ENCODE measurements around the gene AKT3.
"Not testable (repeated sequence)": the region's sequence is repeated elsewhere in the genome, so short reads cannot be mapped to it uniquely, and the experiment has no call there.

Gene AKT3

GRCh38 chr1:243639027-243639658, 210.9 kb downstream of the AKT3 start:
- DNase-seq (ENCODE audit: insufficient read length, low spot score) (no peak), FAIRE-seq (no peak)

GRCh38 chr1:243638186-243638585, 211.9 kb downstream of the AKT3 start:
- DNase-seq (ENCODE audit: insufficient read length, low spot score) (no peak), FAIRE-seq (no peak)

DNA sequence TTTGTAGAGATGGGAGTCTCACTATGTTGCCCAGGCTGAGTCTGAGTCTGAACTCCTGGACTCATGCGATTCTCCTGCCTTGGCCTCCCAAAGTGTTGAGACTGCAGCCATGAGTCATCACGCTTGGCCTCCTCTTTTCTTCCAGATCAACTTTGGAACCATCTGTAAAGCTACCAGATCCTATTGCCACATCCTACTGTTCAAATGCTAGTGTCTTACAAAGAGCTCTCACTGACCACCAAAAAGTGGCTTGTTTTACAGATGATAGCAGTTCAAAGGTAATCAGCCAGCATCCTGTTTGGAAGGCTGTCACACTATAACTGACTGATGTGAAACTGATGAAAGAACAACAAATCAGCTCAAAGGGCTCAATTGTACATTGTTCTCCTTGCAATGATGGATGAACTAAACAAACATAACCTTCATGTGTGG, 221.6 kb downstream of the AKT3 start:
- DNase-seq (ENCODE audit: insufficient read length, low spot score) (no peak), FAIRE-seq (no peak)

DNA sequence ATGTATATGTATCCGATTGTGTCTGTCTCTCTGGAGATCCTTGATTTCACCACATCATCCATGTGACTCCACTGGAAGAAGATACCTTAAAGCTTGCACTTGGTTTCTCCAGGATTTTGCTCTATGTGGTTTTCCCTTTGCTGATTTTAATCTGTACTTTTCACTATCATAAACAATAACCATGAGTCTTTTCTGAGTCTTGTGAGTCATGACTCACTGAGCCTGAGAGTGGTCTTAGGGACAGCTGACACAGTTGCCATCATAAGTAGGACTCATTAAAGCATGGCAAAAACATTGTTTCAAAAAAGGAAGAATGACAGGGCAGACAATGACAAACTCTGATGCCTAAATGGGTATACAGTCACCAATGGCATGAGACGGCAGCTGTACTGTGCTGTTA, 226.2 kb downstream of the AKT3 start:
- FAIRE-seq (no peak), DNase-seq (ENCODE audit: insufficient read length, low spot score) (no peak)

- DNase-seq (ENCODE audit: insufficient read length, low spot score), result no peak
- no peak for FAIRE-seq
These were observed 228.1 kb downstream of the AKT3 start for GRCh38 chr1:243621973-243622372.

DNA sequence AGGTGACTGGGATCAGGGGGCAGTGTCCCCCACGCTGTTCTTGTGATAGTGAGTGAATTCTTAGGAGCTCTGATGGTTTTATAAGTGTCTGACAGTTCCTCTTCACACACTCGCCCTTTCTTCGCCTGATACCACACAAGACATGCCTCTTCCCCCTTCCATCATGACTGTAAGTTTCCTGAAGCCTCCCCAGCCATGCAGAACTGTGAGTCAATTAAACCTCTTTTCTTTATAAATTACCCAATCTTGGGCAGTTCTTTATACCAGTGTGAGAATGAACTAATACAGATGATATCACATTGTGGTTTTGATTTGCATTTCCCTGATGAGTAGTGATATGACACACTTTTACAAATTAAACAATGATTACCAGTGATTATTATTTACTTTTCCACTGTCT, 229.9 kb downstream of the AKT3 start:
- DNase-seq (ENCODE audit: insufficient read length, low spot score) (no peak), FAIRE-seq (no peak)

GRCh38 chr1:243609698-243610097, 240.3 kb downstream of the AKT3 start:
- DNase-seq (ENCODE audit: insufficient read length, low spot score) (no peak), FAIRE-seq (no peak)

DNA sequence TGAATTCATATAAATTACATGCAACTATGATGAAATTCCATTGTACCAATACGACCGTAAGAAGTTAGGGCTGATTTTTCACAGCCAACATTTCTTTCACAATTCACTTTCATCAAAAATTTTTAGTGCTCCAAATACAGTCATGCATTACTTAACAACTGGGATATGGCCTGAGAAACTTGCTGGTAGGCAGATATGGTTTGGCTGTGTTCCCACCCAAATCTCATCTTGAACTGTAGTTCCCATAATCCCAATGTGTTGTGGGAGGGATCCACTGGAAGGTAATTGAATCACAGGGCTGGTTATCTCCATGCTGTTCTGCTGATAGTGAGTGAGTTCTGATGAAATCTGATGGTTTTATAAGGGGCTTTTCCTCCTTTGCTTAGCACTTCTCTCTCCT, 244.4 kb downstream of the AKT3 start:
- FAIRE-seq (no peak), DNase-seq (ENCODE audit: insufficient read length, low spot score) (no peak)

- no peak for DNase-seq (ENCODE audit: insufficient read length, low spot score)
- no peak for FAIRE-seq
These were observed 248.3 kb downstream of the AKT3 start for GRCh38 chr1:243601720-243602119.

DNA sequence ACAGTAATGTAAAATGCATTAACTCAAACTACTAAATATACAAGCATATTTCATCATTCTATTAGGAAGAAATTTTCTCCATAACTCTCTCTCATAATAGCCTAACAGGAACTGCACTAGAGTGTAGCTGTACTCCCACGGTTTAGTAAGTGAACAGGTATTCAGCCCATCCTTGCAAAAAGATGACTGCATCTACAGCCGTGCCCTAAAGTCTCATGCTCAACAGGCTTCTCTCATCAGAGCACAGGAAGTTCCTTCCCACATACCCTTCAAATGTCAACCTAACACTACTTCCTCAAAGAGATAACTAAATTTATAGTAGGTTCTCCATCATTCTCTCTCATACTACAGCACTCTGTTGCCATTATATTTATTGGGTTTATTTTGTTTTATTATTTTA, 251.6 kb downstream of the AKT3 start:
- peak; percentile 34 for DNase-seq (ENCODE audit: insufficient read length, low spot score)
- FAIRE-seq, result peak; percentile 38

GRCh38 chr1:243597383-243597782, 252.7 kb downstream of the AKT3 start:
- DNase-seq (ENCODE audit: insufficient read length, low spot score), result no peak

GRCh38 chr1:243596431-243597062, 253.5 kb downstream of the AKT3 start:
- FAIRE-seq (peak; percentile 48), DNase-seq (ENCODE audit: insufficient read length, low spot score) (peak; percentile 45)

More at GRCh38 chr1:243597383-243597782, 252.7 kb downstream of the AKT3 start:
- no peak for FAIRE-seq

- FAIRE-seq (no peak), DNase-seq (ENCODE audit: insufficient read length, low spot score) (no peak)
These were observed 254.4 kb downstream of the AKT3 start for GRCh38 chr1:243595527-243596210.

DNA sequence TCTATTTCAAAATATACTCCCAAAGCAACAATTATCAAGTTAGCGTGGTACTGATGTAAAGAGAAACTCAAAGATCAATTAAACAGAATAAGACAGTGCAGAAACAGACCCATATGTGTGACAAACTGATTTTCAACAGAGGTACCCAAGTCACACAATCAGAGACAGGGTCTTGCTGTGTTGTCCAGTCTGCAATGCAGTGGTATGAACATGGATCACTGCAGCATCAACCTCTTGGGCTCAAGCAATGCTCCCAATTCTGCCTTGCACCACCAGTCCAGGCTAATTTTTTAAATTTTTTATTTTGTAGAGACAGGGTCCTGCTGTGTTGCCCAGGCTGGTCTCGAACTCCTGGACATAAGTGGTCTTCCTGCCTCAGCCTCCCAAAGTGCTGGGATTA, 255.6 kb downstream of the AKT3 start:
- no peak for FAIRE-seq
- DNase-seq (ENCODE audit: insufficient read length, low spot score), result no peak

DNA sequence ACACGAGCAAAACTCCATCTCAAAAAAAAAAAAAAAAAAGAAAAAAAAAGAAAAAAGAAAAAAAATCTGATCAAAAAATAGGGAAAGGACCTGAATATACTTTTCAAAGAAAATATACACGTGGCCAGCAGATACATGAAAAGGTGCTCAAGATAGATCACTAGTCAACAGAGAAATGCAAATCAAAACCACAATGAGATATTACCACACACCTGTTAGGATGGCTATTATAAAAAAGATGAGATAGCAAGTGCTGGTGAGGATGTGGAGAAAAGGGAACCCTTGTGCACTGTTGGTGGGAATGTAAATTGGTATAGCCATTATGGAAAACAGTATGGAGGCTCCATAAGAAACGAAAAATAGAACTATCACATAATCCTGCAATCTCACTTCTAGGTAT, 260.8 kb downstream of the AKT3 start:
- DNase-seq (ENCODE audit: insufficient read length, low spot score); FAIRE-seq: not testable (repeated sequence)

DNA sequence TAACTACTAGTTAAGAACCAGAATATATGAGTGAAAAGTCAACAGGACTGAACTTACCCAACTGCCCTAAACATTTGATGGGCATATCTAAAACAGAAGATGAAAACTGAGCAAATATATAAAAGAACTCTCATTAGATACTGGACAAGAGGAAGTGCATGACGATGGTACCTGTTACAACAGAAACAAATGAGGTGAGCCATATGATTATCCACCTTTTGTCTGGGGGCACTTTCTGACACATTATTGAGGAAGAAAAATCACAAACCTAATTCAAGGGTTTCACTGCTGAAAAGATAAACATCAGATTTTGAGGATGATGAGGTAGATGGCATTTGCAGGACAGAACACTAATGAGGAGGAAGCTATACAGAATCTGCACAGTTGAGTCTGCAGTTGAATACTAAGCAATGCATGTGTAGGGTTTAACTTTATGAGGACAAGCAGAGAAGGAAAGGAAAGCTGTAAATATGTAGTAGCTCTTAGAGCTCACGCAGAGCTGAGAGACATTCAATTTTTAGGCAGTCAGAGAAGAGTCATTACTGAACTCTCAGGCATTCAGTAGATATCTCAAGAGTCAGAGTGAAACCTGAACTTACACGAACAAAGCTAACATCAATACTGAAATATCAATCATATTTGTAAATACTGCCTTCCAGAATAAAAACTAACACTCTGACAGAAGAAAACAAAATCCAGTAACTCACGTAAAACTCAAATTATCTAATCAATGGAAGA, 262.1 kb downstream of the AKT3 start:
- DNase-seq (ENCODE audit: insufficient read length, low spot score) (no peak), FAIRE-seq (no peak)

- FAIRE-seq (no peak), DNase-seq (ENCODE audit: insufficient read length, low spot score) (no peak)
These were observed 262.8 kb downstream of the AKT3 start for GRCh38 chr1:243587285-243587684.

DNA sequence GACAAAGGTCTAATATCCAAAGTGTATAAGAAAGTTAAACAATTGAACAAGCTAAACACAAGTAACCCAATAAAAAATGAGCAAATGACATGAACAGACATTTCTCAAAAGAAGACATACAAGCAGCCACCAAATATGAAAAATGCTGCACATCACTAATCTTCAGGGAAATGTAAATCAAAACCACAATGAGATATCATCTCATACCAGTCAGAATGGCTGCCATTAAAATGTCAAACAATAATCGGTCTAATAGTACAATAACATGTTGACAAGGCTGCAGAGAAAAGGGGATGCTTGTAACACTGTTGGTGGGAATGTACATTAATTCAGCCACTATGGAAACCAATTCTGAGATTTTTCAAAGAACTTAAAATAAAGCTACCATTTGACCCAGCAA, 264.1 kb downstream of the AKT3 start:
- DNase-seq (ENCODE audit: insufficient read length, low spot score), result no peak
- no peak for FAIRE-seq

- DNase-seq (ENCODE audit: insufficient read length, low spot score) (no peak), FAIRE-seq (no peak)
These were observed 267.7 kb downstream of the AKT3 start for GRCh38 chr1:243582326-243582725.

DNA sequence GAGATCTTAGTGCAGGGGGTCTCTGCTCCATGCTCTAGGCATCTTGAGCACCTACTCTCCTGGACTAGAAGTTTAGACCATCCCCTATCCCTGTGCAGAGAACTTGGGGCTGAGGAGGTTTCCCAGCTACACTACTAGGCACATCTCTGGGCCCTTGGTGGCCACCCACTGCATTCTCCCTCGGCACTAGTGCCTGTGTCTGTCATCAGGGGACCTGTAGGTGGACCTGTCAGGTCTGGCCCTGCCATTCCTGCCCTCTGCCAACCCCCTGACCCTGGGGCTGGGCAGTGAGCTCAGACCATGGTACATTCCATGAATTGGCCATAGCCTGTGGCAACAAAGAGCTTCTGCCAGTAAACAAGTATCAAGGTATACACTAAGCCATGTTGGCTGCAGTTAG, 269.1 kb downstream of the AKT3 start:
- DNase-seq (ENCODE audit: insufficient read length, low spot score) (no peak), FAIRE-seq (no peak)

DNA sequence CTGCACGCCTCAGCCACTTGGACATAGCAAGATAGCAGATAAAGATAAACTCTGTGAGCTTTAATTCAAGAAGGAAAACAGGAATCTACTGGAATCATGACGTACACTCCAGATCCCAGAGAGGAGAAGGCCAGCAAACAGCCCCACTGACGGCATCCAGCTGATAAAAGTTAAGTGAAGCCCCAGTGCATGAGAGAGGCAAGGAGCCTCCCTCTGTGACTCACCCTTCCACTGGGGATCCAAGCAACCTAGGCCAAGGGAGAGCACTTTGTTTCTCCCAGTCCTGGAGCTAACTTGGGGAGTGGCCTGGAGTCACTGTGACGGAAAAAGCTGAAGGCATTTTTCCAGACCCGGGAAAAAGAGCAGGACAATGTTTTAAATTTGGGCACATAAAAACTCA, 270.0 kb downstream of the AKT3 start:
- FAIRE-seq, result no peak
- DNase-seq (ENCODE audit: insufficient read length, low spot score), result no peak

Measured in HTR-8/SVneo (cell line).